Immature natural killer cell (primary cell): Measurements from ENCODE around the gene RASGRF2. TPM values are rescaled to one million over a fixed set of nuclear protein-coding genes. Genes with fewer than 3 reads are reported as not detected.
A peak's percentile ranks its signal among the peaks of the same experiment; 100 is the strongest.
"Not testable (repeated sequence)": the region's sequence is repeated elsewhere in the genome, so short reads cannot be mapped to it uniquely, and the experiment has no call there.

Experiments used
- DNase-seq, 3 donors: peaks; one replicate each; pipeline ENCODE4 v3.0.0; 2022; ENCODE audit warnings: mixed read lengths in 1 of 3
- H3K27ac Mint-ChIP-seq, 6 donors: one replicate each; pipeline ENCODE4 v1.8.0; 2020; ENCODE audit warnings: mixed read lengths in 6 of 6, mild to moderate bottlenecking in 5 of 6, inconsistent platforms in 4 of 6, moderate library complexity in 3 of 6
- H3K27me3 Mint-ChIP-seq, 3 donors: one replicate each; pipeline ENCODE4 v1.8.0; 2020 to 2021; ENCODE audit warnings: low read depth in 3 of 3, mild to moderate bottlenecking in 3 of 3, mixed read lengths in 3 of 3, moderate library complexity in 3 of 3, inconsistent platforms in 1 of 3
- H3K36me3 Mint-ChIP-seq, 3 donors: one replicate each; pipeline ENCODE4 v1.8.0; 2020; ENCODE audit warnings: mixed read lengths in 3 of 3, inconsistent platforms in 2 of 3, mild to moderate bottlenecking in 2 of 3
- H3K4me1 Mint-ChIP-seq, 2 donors: one replicate each; pipeline ENCODE4 v1.8.0; 2020; ENCODE audit warnings: inconsistent platforms in 2 of 2, mild to moderate bottlenecking in 2 of 2, mixed read lengths in 2 of 2, moderate library complexity in 1 of 2
- H3K4me3 Mint-ChIP-seq, 5 donors: one replicate each; pipeline ENCODE4 v1.8.0; 2020; ENCODE audit warnings: mild to moderate bottlenecking in 5 of 5, mixed read lengths in 5 of 5, inconsistent platforms in 3 of 5, moderate library complexity in 3 of 5
- H3K9me3 Mint-ChIP-seq, 6 donors: one replicate each; pipeline ENCODE4 v1.8.0; 2020; ENCODE audit warnings: mild to moderate bottlenecking in 6 of 6, mixed read lengths in 6 of 6, inconsistent platforms in 4 of 6, moderate library complexity in 3 of 6
- polyA plus RNA-seq, 3 donors: library from polyadenylated mRNA; unstranded; fragments of 300-500 nt; fragmentation: Illumina TruSeq; gene quantifications; one replicate each; pipeline ENCODE4 v1.2.3, GENCODE V29; 2021

The RASGRF2 gene
- polyA plus RNA-seq, 3 donors from 2014 or later = 0.17 to 3.8 (median 1.5) TPM

GRCh38 chr5:81006947-81007636 is 46.9 kb downstream of the RASGRF2 start:
- no peaks in the 10 kb centered on the region for H3K36me3 Mint-ChIP-seq
- DNase-seq = peak; percentile 36 to 45 (median 45)
- H3K4me1 Mint-ChIP-seq = peaks cover 46 to 52% of the 10 kb centered on the region in 2 donors
- H3K9me3 Mint-ChIP-seq = no peaks in the 10 kb centered on the region
- peak overlapping the region; percentile 10 to 71 (median 61) for H3K27ac Mint-ChIP-seq
- H3K27me3 Mint-ChIP-seq = no peaks in the 10 kb centered on the region
- H3K4me3 Mint-ChIP-seq = peak overlapping the region; percentile 73 to 82 (median 75)

- no peak for DNase-seq
- Mint-ChIP-seq H3K4me3 (peak overlapping the region; percentile 73 to 82 (median 75)), H3K27ac (peak overlapping the region; percentile 10 to 71 (median 61)), H3K9me3 (no peaks in the 10 kb centered on the region), H3K36me3 (no peaks in the 10 kb centered on the region), H3K4me1 (peaks cover 42 to 47% of the 10 kb centered on the region in 2 donors), H3K27me3 (no peaks in the 10 kb centered on the region)
Measured at GRCh38 chr5:81007637-81008027, 47.5 kb downstream of the RASGRF2 start.

GRCh38 chr5:81010336-81011169 is 50.4 kb downstream of the RASGRF2 start:
- DNase-seq = no peak
- Mint-ChIP-seq H3K27me3 (peaks cover 0 to 1% (median 0%) of the 10 kb centered on the region in 3 donors), H3K36me3 (no peaks in the 10 kb centered on the region), H3K9me3 (no peaks in the 10 kb centered on the region), H3K27ac (no peak overlapping the region), H3K4me3 (no peak overlapping the region), H3K4me1 (peaks cover 38 to 43% of the 10 kb centered on the region in 2 donors)

DNA sequence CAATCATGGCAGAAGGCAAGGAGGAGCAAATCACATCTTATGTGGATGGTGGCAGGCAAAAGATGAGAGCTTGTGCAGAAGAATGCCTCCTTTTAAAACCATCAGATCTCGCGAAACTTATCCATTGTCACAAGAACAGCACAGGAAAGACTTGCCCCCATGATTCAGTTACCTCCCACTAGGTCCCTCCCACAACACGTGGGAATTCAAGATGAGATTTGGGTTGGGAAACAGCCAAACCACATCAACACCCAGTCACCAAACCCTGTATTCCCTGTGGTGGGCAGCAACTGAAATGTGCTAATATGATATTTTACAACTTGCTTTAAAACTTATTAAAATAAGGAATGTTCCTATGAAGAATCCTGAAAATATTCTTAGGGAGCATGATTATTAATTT is 54.2 kb downstream of the RASGRF2 start:
- Mint-ChIP-seq H3K4me3 (no peak overlapping the region), H3K4me1 (peaks cover 5 to 6% of the 10 kb centered on the region in 2 donors), H3K27ac (no peak overlapping the region), H3K9me3 (no peaks in the 10 kb centered on the region), H3K27me3 (peaks cover 1 to 3% (median 2%) of the 10 kb centered on the region in 3 donors), H3K36me3 (no peaks in the 10 kb centered on the region)
- DNase-seq = no peak

DNA sequence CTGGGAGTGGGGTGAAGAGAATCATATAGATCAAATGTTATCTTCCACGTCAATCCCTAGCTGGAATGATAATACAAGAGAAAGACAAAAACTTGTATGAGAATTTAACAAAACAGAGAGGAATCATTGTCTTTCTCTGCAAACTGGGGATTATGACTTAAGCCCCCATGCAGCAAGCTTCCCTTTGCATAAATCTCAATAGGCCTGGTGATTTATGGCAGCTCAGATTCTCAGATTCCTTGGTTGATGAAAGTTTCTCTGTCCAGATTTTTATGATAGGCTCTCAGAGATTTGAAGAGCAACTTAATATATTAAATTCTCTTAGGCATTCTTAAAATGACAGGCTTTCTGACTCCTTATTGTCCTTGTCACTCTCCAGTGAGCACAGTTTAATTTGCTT is 56.0 kb downstream of the RASGRF2 start:
- Mint-ChIP-seq H3K4me3 (no peak overlapping the region), H3K36me3 (no peaks in the 10 kb centered on the region), H3K9me3 (no peaks in the 10 kb centered on the region), H3K27ac (no peak overlapping the region), H3K4me1 (peaks cover 5 to 6% of the 10 kb centered on the region in 2 donors), H3K27me3 (peaks cover 1 to 3% (median 2%) of the 10 kb centered on the region in 3 donors)
- DNase-seq = no peak

GRCh38 chr5:81017320-81017719 is 57.2 kb downstream of the RASGRF2 start:
- no peak overlapping the region for H3K4me3 Mint-ChIP-seq
- H3K4me1 Mint-ChIP-seq = peaks cover 12 to 15% of the 10 kb centered on the region in 2 donors
- peaks cover 1 to 8% (median 2%) of the 10 kb centered on the region in 3 donors for H3K27me3 Mint-ChIP-seq
- no peak for DNase-seq
- H3K36me3 Mint-ChIP-seq = no peaks in the 10 kb centered on the region
- no peaks in the 10 kb centered on the region for H3K9me3 Mint-ChIP-seq
- no peak overlapping the region for H3K27ac Mint-ChIP-seq

- not testable (repeated sequence) for H3K27me3 Mint-ChIP-seq, H3K9me3 Mint-ChIP-seq, H3K4me3 Mint-ChIP-seq, H3K27ac Mint-ChIP-seq, DNase-seq, H3K36me3 Mint-ChIP-seq
- H3K4me1 Mint-ChIP-seq = peaks cover 23 to 24% of the 10 kb centered on the region in 2 donors
Measured at GRCh38 chr5:81018608-81019007, 58.4 kb downstream of the RASGRF2 start.

DNA sequence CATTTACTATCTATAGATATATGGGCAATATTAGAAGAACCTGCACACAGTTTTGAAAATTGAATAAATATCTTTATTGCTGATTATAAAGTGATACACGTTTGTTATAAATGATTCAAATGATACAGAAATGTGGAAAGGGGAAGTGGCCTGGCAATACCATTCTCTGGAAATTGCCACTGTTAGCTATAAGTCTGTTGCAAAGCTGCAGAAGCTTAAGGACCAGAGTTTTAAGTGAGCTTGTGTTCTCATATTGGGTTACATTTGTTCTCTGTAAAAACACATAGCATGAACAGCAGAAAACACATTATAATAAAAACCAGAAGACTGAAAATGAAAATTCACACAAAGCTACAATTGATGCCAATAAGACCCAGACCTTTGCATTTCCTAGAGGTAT is 59.6 kb downstream of the RASGRF2 start:
- no peaks in the 10 kb centered on the region for H3K36me3 Mint-ChIP-seq
- peaks cover 17 to 19% of the 10 kb centered on the region in 2 donors for H3K4me1 Mint-ChIP-seq
- no peak for DNase-seq
- H3K27ac Mint-ChIP-seq = no peak overlapping the region
- peaks cover 0 to 8% (median 2%) of the 10 kb centered on the region in 3 donors for H3K27me3 Mint-ChIP-seq
- no peaks in the 10 kb centered on the region for H3K9me3 Mint-ChIP-seq
- H3K4me3 Mint-ChIP-seq = no peak overlapping the region

- no peak overlapping the region for H3K4me3 Mint-ChIP-seq
- no peaks in the 10 kb centered on the region for H3K36me3 Mint-ChIP-seq
- peaks cover 0 to 8% (median 2%) of the 10 kb centered on the region in 3 donors for H3K27me3 Mint-ChIP-seq
- no peaks in the 10 kb centered on the region for H3K9me3 Mint-ChIP-seq
- H3K27ac Mint-ChIP-seq = no peak overlapping the region
- no peak for DNase-seq
- peaks cover 17 to 19% of the 10 kb centered on the region in 2 donors for H3K4me1 Mint-ChIP-seq
Measured at GRCh38 chr5:81020478-81021167, 60.5 kb downstream of the RASGRF2 start.

DNA sequence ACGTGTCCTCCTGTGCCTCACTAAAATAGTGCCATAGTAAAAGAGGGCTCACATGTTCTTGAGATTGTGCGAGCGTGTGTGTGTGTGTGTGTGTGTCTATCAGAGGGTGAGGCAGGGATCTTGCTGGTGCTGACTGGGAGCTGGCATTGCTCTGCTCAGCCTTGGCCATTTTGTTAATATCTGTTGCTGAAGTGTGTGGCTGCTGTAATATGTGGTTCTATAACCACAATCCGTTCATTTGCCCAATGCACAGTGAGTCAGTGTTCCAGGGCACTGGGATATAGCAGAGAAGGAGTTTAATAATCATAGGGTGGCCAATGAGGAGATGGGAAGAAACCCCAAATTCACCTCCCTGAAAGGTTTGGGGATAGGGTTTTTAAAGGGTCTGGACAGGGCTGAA is 61.3 kb downstream of the RASGRF2 start:
- Mint-ChIP-seq H3K36me3 (no peaks in the 10 kb centered on the region), H3K4me1 (peaks cover 17 to 19% of the 10 kb centered on the region in 2 donors), H3K4me3 (no peak overlapping the region), H3K27me3 (peaks cover 0 to 12% (median 2%) of the 10 kb centered on the region in 3 donors), H3K27ac (no peak overlapping the region), H3K9me3 (no peaks in the 10 kb centered on the region)
- DNase-seq = no peak

GRCh38 chr5:81021951-81022687 is 62.0 kb downstream of the RASGRF2 start:
- Mint-ChIP-seq H3K4me1 (peaks cover 17 to 19% of the 10 kb centered on the region in 2 donors), H3K27me3 (peaks cover 0 to 12% (median 2%) of the 10 kb centered on the region in 3 donors), H3K9me3 (no peaks in the 10 kb centered on the region)

DNA sequence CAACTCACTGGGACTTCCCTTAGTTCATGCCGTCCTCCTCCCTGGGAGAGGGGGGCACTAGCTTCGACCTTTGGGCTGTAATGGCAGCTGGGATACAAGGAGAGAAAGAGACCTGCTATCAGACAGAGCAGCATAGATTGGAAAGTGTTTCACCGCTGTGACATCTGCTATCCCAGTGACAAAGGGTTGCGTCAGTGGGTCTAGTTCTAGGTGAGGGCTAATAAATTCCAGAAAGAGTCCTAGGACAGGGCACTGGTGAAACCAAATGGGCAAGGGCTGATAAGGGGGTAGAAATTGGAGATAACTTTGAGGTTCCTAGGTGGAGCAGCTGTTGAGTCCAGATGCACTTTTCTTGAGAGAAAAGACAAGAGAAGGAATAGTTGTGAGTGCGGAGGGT is 62.5 kb downstream of the RASGRF2 start:
- no peaks in the 10 kb centered on the region for H3K9me3 Mint-ChIP-seq
- peaks cover 0 to 14% (median 2%) of the 10 kb centered on the region in 3 donors for H3K27me3 Mint-ChIP-seq
- H3K4me1 Mint-ChIP-seq = peaks cover 17 to 19% of the 10 kb centered on the region in 2 donors
- no peak overlapping the region for H3K4me3 Mint-ChIP-seq
- peaks cover 0 to 2% (median 0%) of the 10 kb centered on the region in 3 donors for H3K36me3 Mint-ChIP-seq
- no peak for DNase-seq
- H3K27ac Mint-ChIP-seq = peak overlapping the region in 2 of 6 donors; percentile 32

More at GRCh38 chr5:81021951-81022687, 62.0 kb downstream of the RASGRF2 start:
- peak overlapping the region in 2 of 6 donors; percentile 32 for H3K27ac Mint-ChIP-seq
- H3K36me3 Mint-ChIP-seq = no peaks in the 10 kb centered on the region
- H3K4me3 Mint-ChIP-seq = no peak overlapping the region
- no peak for DNase-seq
